GM10248 (cell line): ENCODE measurements around the gene UBE4A.

Source experiments
- CTCF ChIA-PET: fragments of 300-600 bp; sonication (Branson Sonifier 250); formaldehyde crosslinking; extraction: SDS; loops from one replicate; lab custom pipeline; 2021; ENCODE audit warnings: antibody characterized with exemption; lab: Yijun Ruan, JAX
- POLR2A ChIA-PET: fragments of 350-650 bp; sonication (Branson Sonifier 250); formaldehyde crosslinking; extraction: SDS; loops from one replicate; lab custom pipeline; 2020; ENCODE audit warnings: antibody characterized with exemption; lab: Yijun Ruan, JAX
- DNase-seq: peaks from one replicate; pipeline ENCODE4 v3.0.0; 2012; ENCODE audit errors: extremely low spot score
- TF ChIP-seq, protein P1 (sequence below): IDR thresholded peaks from 2 replicates; pipeline ENCODE4 v1.5.1; 2012; ENCODE audit warnings: mild to moderate bottlenecking, low read depth; ENCODE audit errors: extremely low read depth, missing control alignments, control extremely low read depth

Gene UBE4A

DNA sequence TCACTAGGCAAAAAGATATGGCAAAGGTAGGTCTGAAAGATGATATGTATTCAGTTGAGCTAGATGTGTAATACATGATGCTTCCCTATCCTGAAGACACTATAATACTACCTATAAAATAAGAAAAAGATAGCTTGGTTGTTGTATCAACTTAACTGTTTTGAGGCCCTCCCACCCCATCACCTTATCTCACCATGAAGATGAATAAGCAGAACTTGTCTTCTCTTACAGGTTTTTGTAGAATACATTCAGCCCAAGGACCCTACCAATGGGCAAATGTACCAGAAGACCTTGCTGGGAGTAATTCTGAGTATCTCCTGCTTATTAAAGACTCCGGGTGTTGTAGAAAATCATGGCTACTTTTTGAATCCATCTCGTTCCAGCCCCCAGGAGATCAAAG, 13.9 kb downstream of the UBE4A start:
- POLR2A ChIA-PET, result interaction anchor here (0.6 to 1.0 kb wide), 2 partner anchors 9 to 10 kb away, joined by 3 read pairs; no protein-coding TSS in a partner anchor
- TF ChIP-seq, protein P1, sequence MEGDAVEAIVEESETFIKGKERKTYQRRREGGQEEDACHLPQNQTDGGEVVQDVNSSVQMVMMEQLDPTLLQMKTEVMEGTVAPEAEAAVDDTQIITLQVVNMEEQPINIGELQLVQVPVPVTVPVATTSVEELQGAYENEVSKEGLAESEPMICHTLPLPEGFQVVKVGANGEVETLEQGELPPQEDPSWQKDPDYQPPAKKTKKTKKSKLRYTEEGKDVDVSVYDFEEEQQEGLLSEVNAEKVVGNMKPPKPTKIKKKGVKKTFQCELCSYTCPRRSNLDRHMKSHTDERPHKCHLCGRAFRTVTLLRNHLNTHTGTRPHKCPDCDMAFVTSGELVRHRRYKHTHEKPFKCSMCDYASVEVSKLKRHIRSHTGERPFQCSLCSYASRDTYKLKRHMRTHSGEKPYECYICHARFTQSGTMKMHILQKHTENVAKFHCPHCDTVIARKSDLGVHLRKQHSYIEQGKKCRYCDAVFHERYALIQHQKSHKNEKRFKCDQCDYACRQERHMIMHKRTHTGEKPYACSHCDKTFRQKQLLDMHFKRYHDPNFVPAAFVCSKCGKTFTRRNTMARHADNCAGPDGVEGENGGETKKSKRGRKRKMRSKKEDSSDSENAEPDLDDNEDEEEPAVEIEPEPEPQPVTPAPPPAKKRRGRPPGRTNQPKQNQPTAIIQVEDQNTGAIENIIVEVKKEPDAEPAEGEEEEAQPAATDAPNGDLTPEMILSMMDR, result no peak
- CTCF ChIA-PET, result interaction anchor here (0.9 to 1.8 kb wide), 6 partner anchors 8 to 36 kb away, joined by 3 to 6 read pairs (median 4); no protein-coding TSS in a partner anchor
- no peak for DNase-seq

DNA sequence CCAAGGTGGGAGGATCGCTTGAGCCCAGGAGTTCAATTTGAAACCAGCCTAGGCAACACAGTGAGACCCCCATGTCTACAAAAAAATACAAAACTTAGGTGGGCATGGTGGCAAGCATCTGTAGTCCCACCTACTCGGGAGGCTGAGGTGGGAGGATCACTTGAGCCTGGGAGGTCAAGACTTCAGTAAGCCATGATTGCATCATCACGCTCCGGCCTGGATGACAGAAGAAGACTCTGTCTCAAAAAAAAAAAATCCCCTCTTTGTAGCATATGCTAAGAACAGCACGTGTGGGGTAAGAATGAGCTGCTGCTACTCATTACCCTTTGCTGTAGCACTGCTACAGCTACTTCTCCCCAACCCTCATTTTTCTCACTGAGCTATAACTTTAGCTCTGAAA, 14.5 kb downstream of the UBE4A start:
- DNase-seq, result no peak
- TF ChIP-seq, protein P1, result no peak
- CTCF ChIA-PET, result interaction anchor here (1.1 to 1.8 kb wide), 5 partner anchors 10 to 35 kb away, joined by 3 to 6 read pairs (median 4); no protein-coding TSS in a partner anchor
- POLR2A ChIA-PET, result no interaction called here

DNA sequence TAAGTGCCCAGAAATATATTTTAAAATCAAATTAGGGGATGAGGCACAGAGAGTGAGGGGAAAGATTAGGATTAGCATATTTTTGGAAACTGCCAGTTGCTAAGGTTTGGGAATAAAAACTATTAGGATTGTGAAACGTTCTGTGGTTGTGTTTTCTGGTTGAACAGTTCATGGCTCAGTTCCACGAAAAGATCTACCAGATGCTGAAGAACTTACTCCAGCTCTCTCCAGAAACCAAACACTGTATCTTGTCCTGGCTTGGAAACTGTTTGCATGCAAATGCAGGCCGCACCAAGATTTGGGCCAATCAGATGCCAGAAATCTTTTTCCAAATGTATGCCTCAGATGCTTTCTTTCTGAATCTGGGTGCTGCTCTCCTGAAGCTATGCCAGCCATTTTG, 15.3 kb downstream of the UBE4A start:
- ChIA-PET POLR2A (no interaction called here), CTCF (interaction anchor here (1.8 to 6.0 kb wide), 2 partner anchors 10 to 11 kb away, joined by 9 to 44 read pairs; no protein-coding TSS in a partner anchor)
- TF ChIP-seq, protein P1, result no peak
- DNase-seq, result no peak

DNA sequence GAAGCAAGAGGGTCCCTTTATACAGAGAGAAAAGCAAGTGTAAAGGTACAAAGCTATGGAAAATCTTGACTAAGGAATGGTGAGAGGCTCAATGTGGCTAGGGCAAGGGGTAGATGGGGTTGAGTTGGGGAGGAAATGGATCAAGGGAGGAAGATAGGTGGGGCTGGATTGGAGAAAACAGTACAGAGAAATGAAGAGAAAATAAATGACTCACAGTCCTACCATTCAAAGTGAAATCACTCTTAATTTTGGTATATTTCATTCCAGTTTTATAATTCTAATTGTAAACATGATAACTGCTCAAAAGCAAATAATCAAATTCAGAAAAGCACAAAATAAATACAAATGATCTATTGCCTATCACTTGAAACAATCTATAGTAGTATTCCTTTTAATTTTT, 16.6 kb downstream of the UBE4A start:
- POLR2A ChIA-PET, result interaction anchor here (0.7 kb wide), 1 partner anchor 13 kb away, joined by 4 read pairs; no protein-coding TSS in a partner anchor
- TF ChIP-seq, protein P1, result no peak
- CTCF ChIA-PET, result interaction anchor here (1.2 to 6.0 kb wide), 3 partner anchors 10 to 204 kb away, joined by 3 to 44 read pairs (median 9); no protein-coding TSS in a partner anchor
- no peak for DNase-seq

DNA sequence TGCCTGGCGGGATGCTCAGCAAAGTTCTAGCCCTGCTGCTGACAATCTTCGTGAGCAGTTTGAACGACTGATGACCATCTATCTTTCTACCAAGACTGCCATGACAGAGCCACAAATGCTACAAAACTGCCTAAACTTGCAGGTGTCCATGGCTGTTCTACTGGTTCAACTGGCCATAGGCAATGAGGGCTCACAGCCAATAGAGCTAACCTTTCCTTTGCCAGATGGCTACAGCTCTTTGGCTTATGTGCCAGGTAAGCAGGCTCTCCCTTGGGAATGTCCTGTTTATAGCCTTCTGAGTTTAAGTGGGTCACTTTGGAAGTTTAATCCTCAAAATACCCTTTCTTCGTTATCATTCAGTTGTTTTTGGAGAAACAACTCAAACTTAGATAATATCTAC, 20.1 kb downstream of the UBE4A start:
- TF ChIP-seq, protein P1, result no peak
- ChIA-PET CTCF (interaction anchor here (1.0 to 6.0 kb wide), 6 partner anchors 12 to 181 kb away, joined by 4 to 44 read pairs (median 6); no protein-coding TSS in a partner anchor), POLR2A (interaction anchor here (0.7 kb wide), 1 partner anchor 138 kb away, joined by 3 read pairs; no protein-coding TSS in a partner anchor)
- DNase-seq, result no peak

DNA sequence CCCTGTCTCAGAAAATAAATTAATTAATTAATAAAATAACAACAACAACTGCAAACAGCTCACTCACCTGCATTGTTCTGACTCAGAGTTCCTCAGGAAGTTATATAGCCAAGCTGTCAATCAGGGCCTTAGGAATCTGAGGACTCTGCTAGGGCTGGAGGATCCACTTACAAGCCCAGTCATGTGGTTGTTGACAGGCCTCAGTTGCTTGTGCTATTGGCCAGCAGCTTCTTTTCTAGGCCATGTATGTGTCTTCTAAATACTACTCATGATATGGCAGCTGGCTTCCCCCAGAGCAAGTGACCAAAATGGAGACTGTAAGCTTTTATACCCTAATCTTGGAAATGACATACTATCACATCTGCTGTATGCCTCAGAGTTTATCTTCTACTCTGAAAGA, 21.2 kb downstream of the UBE4A start:
- ChIA-PET POLR2A (no interaction called here), CTCF (interaction anchor here (2.1 to 6.0 kb wide), 2 partner anchors 11 to 16 kb away, joined by 7 to 44 read pairs; no protein-coding TSS in a partner anchor)
- DNase-seq, result no peak
- TF ChIP-seq, protein P1, result no peak
